Esophagus muscularis mucosa (tissue), 4 donors: ENCODE measurements around the gene COL9A2. TPM values are rescaled to one million over a fixed set of nuclear protein-coding genes. Genes with fewer than 3 reads are reported as not detected.

Experiments
- total RNA-seq, 4 donors: library from RNA; depleted of rRNA; stranded (reverse); fragments of >200 nt; gene quantifications; one replicate each; pipeline versions ENCODE4 v1.1.0 to v1.2.1, GENCODE V29; 2016

Gene COL9A2
- total RNA-seq, 4 donors from 2014 or later = 1.2 to 2.5 (median 1.7) TPM

Other genes with a start within 250 kb of the COL9A2 start
- 10 to 100 TPM; 44.1 to 75.2 (median 50.0) TPM for gene PPT1, start 220.0 kb downstream of the COL9A2 start, total RNA-seq
- 10 to 100 TPM; 15.1 to 23.7 (median 21.2) TPM for gene RLF, start 155.9 kb downstream of the COL9A2 start, total RNA-seq
- not detected for gene TMCO2, start 69.3 kb downstream of the COL9A2 start, total RNA-seq
- 10 to 100 TPM; 37.4 to 49.8 (median 48.9) TPM for gene ZMPSTE24, start 59.0 kb downstream of the COL9A2 start, total RNA-seq
- 10 to 100 TPM; 20.7 to 39.3 (median 29.2) TPM for gene SMAP2, start 56.4 kb upstream of the COL9A2 start, total RNA-seq
- gene ZFP69B, start 133.2 kb upstream of the COL9A2 start, total RNA-seq = under 1 TPM; 0.66 to 0.91 (median 0.79) TPM
- 1 to 10 TPM; 2.5 to 5.8 (median 4.4) TPM for gene ZFP69, start 160.0 kb upstream of the COL9A2 start, total RNA-seq
- gene EXO5, start 191.5 kb upstream of the COL9A2 start, total RNA-seq = 10 to 100 TPM in 1 of 4 donors, 1 to 10 TPM in 3; 4.6 to 10.2 (median 6.7) TPM
- gene ZNF684, start 214.4 kb upstream of the COL9A2 start, total RNA-seq = 1 to 10 TPM; 1.3 to 4.4 (median 3.4) TPM